MV-4-11 (cell line): ENCODE data around the gene IMMP2L.

Source experiments
- DNase-seq: peaks from one replicate; lab custom pipeline; 2025; lab: John Stamatoyannopoulos, UW

The IMMP2L gene

DNA sequence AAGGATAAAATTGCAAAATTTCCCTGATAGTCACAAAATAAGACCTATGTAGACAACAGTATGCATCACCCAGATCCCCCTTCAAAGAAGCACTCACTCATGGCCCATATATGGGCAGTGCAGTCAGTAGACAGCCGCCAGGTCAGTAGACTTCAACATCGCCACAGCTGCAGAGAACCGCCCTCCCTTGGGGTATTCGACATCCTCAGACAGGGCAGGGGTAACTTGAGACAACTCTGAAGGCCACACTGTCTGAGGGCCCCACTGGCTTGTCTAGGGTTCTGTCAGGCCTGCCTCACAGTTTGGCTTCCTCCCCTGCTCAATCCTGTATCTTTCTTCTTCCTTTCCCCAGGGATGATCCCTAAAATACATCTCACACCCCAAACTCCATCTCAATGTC is 172.3 kb downstream of the IMMP2L start:
- DNase-seq, result no peak

GRCh38 chr7:111388912-111389311 is 173.4 kb downstream of the IMMP2L start:
- DNase-seq, result peak; percentile 31

DNA sequence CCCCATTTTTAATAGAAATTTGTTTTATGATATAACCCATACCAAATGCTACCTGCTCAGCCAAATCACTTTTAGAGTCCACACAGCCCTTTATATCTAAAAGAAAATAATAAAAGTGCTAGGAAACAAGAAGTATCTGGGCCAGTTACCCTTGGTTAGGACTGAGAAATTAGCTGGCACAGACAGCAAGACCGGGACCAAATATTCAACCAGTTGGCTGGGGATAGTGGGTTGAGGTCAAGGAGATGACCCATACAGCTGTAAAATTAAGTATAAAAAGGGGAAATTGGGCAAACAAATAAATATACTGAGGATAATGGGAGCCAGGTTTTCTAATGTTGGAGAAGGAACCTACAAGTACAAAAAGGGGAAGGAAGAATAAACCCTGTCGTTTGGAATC is 174.3 kb downstream of the IMMP2L start:
- no peak for DNase-seq

DNA sequence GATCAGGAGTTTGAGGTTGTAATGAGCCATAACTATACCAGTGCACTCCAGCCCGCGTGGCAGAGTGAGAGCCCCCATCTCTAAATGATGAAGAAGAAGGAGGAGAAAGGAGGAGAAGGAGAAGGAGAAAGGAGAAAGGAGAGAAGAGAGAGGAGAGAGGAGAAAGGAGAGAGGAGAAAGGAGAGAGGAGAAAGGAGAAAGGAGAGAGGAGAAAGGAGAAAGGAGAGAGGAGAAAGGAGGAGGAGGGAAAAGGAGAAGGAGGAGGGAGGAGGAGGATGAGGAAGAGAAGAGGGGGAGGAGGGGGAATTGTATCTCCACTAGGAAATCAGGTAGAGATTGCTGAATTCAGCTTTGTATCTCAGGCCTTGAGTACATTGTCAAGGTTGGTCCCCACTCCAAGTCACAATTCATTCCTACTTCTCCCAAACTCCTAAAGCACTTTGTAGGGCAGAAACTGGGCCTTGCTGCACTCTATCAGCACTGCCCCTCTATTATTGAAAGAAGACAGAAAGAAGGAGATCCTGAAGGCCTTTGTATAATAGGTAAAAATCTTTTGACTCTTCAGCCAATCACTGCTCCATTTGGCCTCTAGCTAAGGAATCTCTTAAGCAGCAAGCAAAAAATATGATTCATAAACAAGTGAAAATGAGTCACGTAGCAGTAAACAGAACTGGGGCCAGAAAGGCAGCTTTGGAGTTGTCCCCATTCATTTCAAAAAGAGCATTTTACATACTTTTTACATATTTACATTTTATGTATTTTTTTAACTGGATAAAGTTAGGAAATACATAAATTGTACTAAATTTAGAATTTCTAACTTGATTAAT is 178.0 kb downstream of the IMMP2L start:
- DNase-seq, result no peak

DNA sequence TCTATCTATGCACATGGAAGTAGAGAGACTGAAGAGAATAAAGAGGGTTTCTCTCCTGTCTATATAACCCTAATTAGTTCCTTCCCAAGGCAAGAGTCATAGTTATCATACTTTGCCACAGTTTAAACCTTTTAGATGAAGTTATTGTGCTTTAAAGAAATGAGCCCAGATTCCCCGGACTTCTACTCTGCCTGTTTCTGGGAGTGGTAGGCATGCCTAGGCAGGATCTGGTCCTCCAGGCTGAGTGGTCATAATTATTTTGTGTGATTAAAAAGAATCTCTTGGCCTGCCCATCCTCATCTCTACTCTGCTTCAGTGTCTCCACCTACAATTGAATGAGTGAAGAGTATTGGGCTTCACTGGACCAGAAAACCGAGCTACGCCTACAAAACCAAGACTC is 179.2 kb downstream of the IMMP2L start:
- DNase-seq, result no peak

GRCh38 chr7:111381590-111381989 is 180.7 kb downstream of the IMMP2L start:
- no peak for DNase-seq

DNA sequence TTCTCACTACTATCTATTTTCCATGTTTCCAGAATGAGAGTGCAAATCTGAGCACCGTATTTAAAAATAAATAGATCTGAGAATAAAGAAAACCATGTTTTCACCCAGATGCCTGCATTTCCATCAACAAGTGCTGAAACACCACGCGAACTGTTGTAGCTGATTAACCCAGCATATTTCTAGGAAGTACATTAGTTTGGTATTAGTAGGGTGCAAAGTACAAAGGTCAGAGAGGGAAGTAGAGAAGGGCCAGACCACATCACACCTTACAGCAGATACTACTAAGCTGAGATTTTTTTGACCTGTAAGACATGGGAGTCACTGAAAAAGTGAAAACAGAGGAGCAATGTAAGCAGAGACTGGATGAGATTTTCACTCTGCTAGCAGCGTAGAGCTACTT is 181.3 kb downstream of the IMMP2L start:
- DNase-seq, result no peak

DNA sequence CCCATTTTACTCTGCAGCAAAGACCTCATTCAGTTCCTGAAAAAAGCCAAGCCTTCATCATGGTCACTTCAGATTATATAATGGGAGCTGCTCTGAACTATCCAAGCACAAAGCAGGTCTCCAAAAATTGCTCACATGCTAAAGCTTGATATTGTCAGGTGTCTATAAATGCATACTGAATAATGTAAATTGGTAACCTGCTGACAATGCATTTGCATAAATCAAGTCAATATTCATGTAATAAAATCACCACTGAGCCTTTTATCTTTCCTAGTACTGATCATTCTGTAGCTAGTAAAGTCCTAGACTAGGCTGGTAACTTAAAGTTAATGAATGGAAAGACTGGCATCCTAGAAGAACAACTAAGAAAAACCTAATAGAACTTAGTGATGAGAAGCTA is 188.3 kb downstream of the IMMP2L start:
- DNase-seq, result no peak

GRCh38 chr7:111371437-111371836 is 190.9 kb downstream of the IMMP2L start:
- no peak for DNase-seq

GRCh38 chr7:111370002-111370401 is 192.3 kb downstream of the IMMP2L start:
- no peak for DNase-seq

DNA sequence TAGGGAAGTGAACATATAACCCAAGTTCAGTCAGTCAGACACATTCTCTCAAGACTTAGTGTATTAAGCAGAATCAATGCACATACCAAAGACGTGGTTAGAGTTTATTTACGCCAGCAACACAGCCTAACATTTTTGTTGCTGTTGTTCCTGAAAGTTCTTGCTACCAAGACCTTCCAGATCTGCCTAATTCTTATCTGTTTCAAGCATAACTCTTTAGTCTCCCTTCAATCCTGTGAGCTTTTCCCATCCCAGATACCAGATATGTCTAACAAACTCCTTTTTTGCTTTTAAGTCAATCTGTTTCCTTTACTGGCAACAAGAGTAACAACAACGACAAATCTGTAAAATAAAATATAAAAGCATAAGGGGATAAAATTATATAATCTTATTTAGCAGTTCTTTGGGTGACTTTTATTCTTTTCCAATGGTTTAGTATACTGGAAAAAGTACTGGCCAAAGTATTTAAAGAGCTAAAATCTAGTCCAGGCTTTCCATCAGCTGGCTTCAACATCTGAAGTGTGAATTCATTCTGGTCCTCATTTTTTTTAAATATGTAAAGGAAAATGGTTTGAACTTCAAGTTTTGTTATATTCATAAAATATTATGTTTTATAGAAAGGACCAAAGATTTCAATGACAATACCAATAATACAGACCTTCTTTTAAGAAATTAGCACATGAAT is 193.8 kb downstream of the IMMP2L start:
- no peak for DNase-seq

DNA sequence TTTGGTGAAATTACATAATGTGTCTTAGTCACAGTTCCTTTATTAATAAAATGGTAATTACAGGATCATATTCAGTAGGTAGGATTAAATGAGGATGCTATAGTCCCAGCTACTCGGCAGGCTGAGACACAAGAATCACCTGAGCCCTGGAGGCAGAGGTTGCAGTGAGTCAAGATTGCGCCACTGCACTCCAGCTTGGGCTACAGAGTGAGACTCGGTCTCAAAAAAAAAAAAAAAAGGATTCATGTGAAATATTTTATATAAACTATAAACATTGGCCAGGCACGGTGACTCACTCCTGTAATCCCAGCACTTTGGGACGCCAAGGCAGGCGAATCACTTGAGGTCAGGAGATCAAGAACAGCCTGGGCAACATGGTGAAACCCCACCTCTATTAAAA is 197.9 kb downstream of the IMMP2L start:
- no peak for DNase-seq

GRCh38 chr7:111363099-111363498 is 199.2 kb downstream of the IMMP2L start:
- no peak for DNase-seq

DNA sequence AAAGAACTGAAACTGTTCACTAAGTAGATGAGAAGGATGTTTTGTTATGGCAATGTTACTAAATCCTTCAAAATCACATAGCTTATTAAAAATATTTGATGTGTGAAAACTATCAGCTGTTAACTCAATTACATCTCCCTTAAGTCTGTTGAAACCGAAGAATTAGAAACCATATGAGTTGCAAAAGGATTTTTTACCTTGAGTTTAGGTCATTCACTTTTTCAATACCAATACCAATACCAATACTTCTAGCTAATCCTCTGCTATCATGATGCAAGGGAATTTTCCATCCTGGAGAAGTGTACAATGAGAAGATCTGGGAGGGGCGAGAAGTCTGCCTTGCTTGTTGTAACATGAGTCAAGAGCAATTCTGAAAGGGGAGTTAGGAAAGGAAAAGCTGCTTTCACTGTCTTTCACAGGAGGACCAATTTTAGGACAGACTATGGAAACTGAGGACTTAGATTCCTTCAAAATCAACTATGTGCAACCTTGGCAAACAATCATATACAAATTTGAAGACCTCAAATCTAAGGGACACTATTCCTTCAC is 199.7 kb downstream of the IMMP2L start:
- no peak for DNase-seq

DNA sequence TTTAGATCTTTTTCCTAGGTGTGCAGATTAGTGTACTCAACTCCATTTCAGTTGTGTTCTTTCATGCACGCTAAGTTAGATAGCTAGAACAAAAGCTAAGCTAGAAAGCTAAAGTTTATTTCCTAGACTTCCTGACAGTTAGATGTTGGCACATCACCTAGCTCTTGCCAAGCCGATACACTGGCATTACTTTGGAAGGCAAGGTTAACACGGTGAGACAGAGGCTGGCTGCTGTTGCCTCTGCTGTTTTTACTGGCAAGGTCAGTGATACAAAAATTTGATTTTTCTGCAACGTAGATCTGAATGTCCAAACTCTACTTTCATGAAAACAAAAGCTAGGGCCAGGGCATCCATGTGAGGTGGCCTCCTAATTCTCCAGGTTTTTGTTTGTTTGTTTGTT is 203.4 kb downstream of the IMMP2L start:
- DNase-seq, result no peak

GRCh38 chr7:111357691-111358090 is 204.6 kb downstream of the IMMP2L start:
- DNase-seq, result no peak

DNA sequence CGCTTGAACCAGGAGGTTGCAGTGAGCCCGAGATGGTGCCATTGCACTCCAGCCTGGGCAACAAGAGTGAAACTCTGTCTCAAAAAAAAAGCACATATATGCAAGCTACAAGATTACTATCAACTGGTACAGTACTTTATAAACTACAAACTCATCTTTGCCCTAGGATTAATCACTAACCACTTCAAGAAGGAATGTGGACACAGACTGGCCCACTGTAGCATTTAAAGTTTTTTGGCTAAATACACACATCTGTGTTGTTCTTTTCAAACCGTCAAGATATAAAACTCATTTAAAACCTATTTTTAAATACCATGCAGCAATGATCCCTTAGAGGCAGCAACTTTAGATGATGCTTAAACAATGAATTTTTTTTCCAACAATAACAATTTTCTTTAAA is 205.4 kb downstream of the IMMP2L start:
- DNase-seq, result no peak

DNA sequence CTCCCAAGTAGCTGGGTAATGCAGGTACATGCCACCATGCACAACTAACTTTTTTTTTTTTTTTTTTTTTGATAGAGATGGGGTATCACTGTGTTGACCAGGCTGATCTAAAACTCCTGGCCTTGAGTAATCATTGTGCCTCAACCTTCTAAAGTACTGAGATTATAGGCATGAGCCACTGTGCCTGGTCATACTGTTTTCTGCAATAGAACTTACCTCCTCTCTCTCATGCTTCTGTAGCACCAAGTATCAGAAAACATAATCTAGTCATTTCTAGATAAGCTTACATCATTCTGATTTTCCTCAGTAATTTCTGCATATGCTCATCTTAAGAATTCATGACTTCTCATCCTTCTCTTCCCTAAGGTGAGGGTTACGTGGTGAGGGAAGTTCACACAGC is 210.0 kb downstream of the IMMP2L start:
- no peak for DNase-seq

GRCh38 chr7:111346219-111346618 is 216.1 kb downstream of the IMMP2L start:
- DNase-seq, result no peak

DNA sequence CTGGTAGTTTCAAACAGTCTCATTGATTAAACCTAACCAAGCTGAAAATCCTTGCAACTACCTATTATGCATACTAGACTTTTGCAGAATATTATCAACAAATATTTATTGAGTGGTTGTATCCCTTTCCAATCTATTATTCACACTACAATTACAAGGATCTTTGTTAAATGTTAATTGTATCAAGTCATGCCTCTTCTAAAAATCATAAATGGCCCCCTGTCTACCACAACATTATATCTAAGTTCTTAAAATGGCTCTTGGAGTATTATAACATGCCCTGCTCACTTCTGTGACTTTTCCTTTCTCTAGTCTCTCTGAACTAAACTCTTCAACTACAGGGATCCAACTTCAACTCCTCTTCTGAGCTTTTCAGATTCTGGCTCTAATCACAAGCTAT is 219.3 kb downstream of the IMMP2L start:
- DNase-seq, result no peak

GRCh38 chr7:111339006-111339405 is 223.3 kb downstream of the IMMP2L start:
- DNase-seq, result no peak

GRCh38 chr7:111333010-111333409 is 229.3 kb downstream of the IMMP2L start:
- no peak for DNase-seq

DNA sequence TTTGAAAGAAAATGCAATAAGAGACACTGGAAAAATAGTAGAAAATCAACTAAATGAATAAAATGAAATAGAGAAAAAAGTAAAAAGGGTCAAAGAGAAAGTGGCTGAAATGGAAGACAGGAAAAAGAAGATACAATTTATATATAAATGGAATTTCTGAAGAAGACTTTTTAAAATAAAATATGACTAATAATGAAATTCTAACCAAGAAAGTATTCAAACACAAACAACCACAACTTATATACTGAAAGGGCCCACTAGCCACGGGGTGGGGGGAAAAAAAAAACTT is 232.1 kb downstream of the IMMP2L start:
- no peak for DNase-seq
